Measurements from ENCODE around the gene RXRA. TPM values are rescaled to one million over a fixed set of nuclear protein-coding genes. Genes with fewer than 3 reads are reported as not detected.

RXRA gene
- polyA plus RNA-seq, 3 donors = 15.8 to 91.0 (median 23.2) TPM

DNA sequence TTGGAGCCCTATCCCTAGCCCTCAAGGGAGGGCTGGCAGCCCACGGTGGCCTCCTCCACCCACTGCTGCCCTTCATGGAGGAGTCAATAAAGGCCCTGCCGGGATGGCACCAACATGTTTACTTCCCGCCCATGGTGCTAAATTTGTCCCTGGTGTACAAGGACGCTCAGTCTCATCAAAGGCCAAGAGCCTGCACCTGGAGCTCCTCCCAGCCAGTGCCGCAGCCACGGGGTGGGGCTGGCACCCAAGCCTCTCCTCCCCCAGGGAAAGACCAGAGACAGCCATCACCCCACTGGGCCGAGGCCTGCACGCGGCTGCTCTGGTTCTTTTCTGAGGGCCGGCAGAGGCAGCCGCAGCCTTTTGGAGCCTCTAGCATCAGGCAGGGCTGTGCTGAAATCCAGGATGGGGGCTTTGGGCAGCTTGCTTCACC is 34.8 kb upstream of the RXRA start:
- Histone ChIP-seq H2AFZ (ENCODE audit: insufficient read depth, low read depth, low read length, poor library complexity, severe bottlenecking) (no peak overlapping the region), H3K79me2 (ENCODE audit: insufficient read depth, low read length) (no peaks in the 10 kb centered on the region), H3K9me3 (replicated peaks in 1 of 2; ENCODE audit: control insufficient read depth in 1 of 2, insufficient read depth in 1 of 2, low read length in 2 of 2) (no peaks in the 10 kb centered on the region), H3K27ac (ENCODE audit: low read depth in 1 of 2, low read length in 2 of 2) (no peak overlapping the region), H3K4me2 (replicated peaks; ENCODE audit: extremely low read depth, low read length, poor library complexity, severe bottlenecking) (no peak overlapping the region), H3K9ac (ENCODE audit: insufficient read depth, low read length, poor library complexity, severe bottlenecking) (no peak overlapping the region), H3K4me3 (replicated peaks in 1 of 3; ENCODE audit: low read depth in 2 of 3, low read length in 3 of 3) (no peak overlapping the region), H4K20me1 (ENCODE audit: insufficient read depth, low read length) (no peaks in the 10 kb centered on the region), H3K4me1 (ENCODE audit: control insufficient read depth in 1 of 2, insufficient read depth in 2 of 2, low read length in 2 of 2) (peaks cover 13 to 21% of the 10 kb centered on the region in 2 donors), H3K36me3 (replicated peaks in 1 of 2; ENCODE audit: control insufficient read depth in 1 of 2, insufficient read depth in 2 of 2, low read length in 2 of 2) (no peaks in the 10 kb centered on the region), H3K27me3 (ENCODE audit: control insufficient read depth in 2 of 2, insufficient read depth in 2 of 2, low read length in 2 of 2) (peaks cover 0 to 11% of the 10 kb centered on the region in 2 donors)
- TF ChIP-seq, protein P1, sequence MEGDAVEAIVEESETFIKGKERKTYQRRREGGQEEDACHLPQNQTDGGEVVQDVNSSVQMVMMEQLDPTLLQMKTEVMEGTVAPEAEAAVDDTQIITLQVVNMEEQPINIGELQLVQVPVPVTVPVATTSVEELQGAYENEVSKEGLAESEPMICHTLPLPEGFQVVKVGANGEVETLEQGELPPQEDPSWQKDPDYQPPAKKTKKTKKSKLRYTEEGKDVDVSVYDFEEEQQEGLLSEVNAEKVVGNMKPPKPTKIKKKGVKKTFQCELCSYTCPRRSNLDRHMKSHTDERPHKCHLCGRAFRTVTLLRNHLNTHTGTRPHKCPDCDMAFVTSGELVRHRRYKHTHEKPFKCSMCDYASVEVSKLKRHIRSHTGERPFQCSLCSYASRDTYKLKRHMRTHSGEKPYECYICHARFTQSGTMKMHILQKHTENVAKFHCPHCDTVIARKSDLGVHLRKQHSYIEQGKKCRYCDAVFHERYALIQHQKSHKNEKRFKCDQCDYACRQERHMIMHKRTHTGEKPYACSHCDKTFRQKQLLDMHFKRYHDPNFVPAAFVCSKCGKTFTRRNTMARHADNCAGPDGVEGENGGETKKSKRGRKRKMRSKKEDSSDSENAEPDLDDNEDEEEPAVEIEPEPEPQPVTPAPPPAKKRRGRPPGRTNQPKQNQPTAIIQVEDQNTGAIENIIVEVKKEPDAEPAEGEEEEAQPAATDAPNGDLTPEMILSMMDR (IDR thresholded peaks at IDR 0.05) = no peak
- intact Hi-C loops (cut with micrococcal nuclease) = no loop called here
- Mint-ChIP-seq H3K4me3 (no peak overlapping the region), H3K36me3 (no peaks in the 10 kb centered on the region), H3K27ac (no peak overlapping the region), H3K9me3 (peaks cover 0 to 7% (median 0%) of the 10 kb centered on the region in 7 donors), H3K4me1 (peaks cover 16% of the 10 kb centered on the region), H3K27me3 (ENCODE audit: low read depth in 3 of 3) (peaks cover 28 to 39% (median 34%) of the 10 kb centered on the region in 3 donors)
- no peak for DNase-seq
- 90% methylated on average over 8 of the region's 11 CpGs for WGBS (ENCODE audit: insufficient coverage)

DNA sequence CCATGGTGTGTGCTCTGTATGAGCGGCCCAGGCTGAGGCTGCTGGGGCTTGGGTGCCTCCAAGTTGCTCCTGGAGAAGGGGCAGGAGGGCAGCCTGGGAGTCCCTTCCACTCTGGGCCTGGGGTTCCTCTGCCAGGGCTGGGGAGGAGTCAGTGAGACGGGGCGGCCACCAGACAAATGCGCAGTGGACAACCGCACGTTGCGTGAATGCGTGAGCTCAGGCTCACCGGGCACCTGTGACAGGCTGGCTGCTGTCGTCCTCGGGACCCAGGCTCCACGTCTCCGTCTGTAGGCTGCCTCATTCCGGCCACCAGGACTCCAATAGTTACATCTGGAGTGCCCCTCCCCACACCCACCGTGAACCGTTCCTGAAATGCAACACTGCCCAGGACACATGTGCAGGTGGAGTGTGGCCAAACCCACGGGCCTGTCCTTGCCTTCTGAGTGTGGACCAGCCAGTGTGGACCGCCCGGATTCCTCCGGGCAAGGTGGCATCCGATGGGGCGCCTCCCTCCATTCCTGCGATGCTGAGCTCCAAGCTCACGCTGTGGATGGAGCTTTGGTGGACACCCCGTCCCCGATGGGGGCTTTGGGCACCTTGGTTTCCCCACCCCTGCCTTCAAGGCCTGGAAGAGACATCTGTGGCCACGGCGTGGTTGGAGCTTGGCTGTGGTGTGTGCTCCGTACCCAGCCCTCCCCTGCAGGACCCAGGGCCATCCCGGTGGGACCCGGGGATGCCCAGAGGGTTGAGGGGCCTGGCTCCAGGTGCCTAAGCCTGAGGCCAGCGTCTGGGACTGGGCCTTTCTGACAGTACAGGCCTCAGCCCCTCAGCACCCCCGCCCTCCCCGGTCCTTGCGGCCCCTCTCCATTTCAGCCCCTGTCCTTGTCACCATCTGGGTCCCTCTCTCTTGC is 34.0 kb upstream of the RXRA start:
- Histone ChIP-seq H3K4me3 (replicated peaks in 1 of 3; ENCODE audit: low read depth in 2 of 3, low read length in 3 of 3) (no peak overlapping the region), H3K36me3 (replicated peaks in 1 of 2; ENCODE audit: control insufficient read depth in 1 of 2, insufficient read depth in 2 of 2, low read length in 2 of 2) (no peaks in the 10 kb centered on the region), H2AFZ (ENCODE audit: insufficient read depth, low read depth, low read length, poor library complexity, severe bottlenecking) (no peak overlapping the region), H3K9me3 (replicated peaks in 1 of 2; ENCODE audit: control insufficient read depth in 1 of 2, insufficient read depth in 1 of 2, low read length in 2 of 2) (no peaks in the 10 kb centered on the region), H3K9ac (ENCODE audit: insufficient read depth, low read length, poor library complexity, severe bottlenecking) (no peak overlapping the region), H4K20me1 (ENCODE audit: insufficient read depth, low read length) (no peaks in the 10 kb centered on the region), H3K4me1 (ENCODE audit: control insufficient read depth in 1 of 2, insufficient read depth in 2 of 2, low read length in 2 of 2) (peaks cover 9 to 15% of the 10 kb centered on the region in 2 donors), H3K27me3 (ENCODE audit: control insufficient read depth in 2 of 2, insufficient read depth in 2 of 2, low read length in 2 of 2) (peaks cover 0 to 4% of the 10 kb centered on the region in 2 donors), H3K79me2 (ENCODE audit: insufficient read depth, low read length) (no peaks in the 10 kb centered on the region), H3K27ac (ENCODE audit: low read depth in 1 of 2, low read length in 2 of 2) (no peak overlapping the region), H3K4me2 (replicated peaks; ENCODE audit: extremely low read depth, low read length, poor library complexity, severe bottlenecking) (no peak overlapping the region)
- DNase-seq = no peak
- Mint-ChIP-seq H3K27ac (no peak overlapping the region), H3K4me1 (peaks cover 11% of the 10 kb centered on the region), H3K36me3 (no peaks in the 10 kb centered on the region), H3K4me3 (no peak overlapping the region), H3K27me3 (ENCODE audit: low read depth in 3 of 3) (peaks cover 21 to 31% (median 28%) of the 10 kb centered on the region in 3 donors), H3K9me3 (peaks cover 0 to 7% (median 0%) of the 10 kb centered on the region in 7 donors)
- WGBS (ENCODE audit: insufficient coverage) = 93% methylated on average over 28 of the region's 35 CpGs
- intact Hi-C loops (cut with micrococcal nuclease) = no loop called here
- TF ChIP-seq, protein P1 (IDR thresholded peaks at IDR 0.05) = no peak
